Rectal smooth muscle tissue (tissue), 1 donor: ENCODE results near the gene CEP55.
A peak's percentile ranks its signal among the peaks of the same experiment; 100 is the strongest.

Experiments used
- H3K27ac ChIP-seq: one replicate; pipeline ENCODE4 v1.7.0; 2013; ENCODE audit warnings: low read depth, low read length, inconsistent platforms
- H3K27me3 ChIP-seq: one replicate; pipeline ENCODE4 v1.7.0; 2013; ENCODE audit warnings: low read length; ENCODE audit not compliant: control insufficient read depth, insufficient read depth
- H3K36me3 ChIP-seq: one replicate; pipeline ENCODE4 v1.7.0; 2013; ENCODE audit warnings: low read length; ENCODE audit not compliant: control insufficient read depth, insufficient read depth
- H3K4me1 ChIP-seq: one replicate; pipeline ENCODE4 v1.7.0; 2013; ENCODE audit warnings: low read length; ENCODE audit not compliant: control insufficient read depth, insufficient read depth
- H3K4me3 ChIP-seq: one replicate; pipeline ENCODE4 v1.7.0; 2013; ENCODE audit warnings: low read length
- H3K9ac ChIP-seq: one replicate; pipeline ENCODE4 v1.7.0; 2013; ENCODE audit warnings: low read length

Gene CEP55

GRCh38 chr10:93495654-93496321 lies 624 bp upstream of the CEP55 start:
- no peak overlapping the region for H3K27ac ChIP-seq
- H3K36me3 ChIP-seq: no peaks in the 10 kb centered on the region
- peak overlapping the region; percentile 74 for H3K9ac ChIP-seq
- peak overlapping the region; percentile 97 for H3K4me3 ChIP-seq
- H3K27me3 ChIP-seq: no peaks in the 10 kb centered on the region
- H3K4me1 ChIP-seq: peaks cover 2% of the 10 kb centered on the region

- no peak overlapping the region for H3K4me3 ChIP-seq
- no peaks in the 10 kb centered on the region for H3K27me3 ChIP-seq
- peaks cover 2% of the 10 kb centered on the region for H3K4me1 ChIP-seq
- no peak overlapping the region for H3K9ac ChIP-seq
- no peaks in the 10 kb centered on the region for H3K36me3 ChIP-seq
- H3K27ac ChIP-seq: no peak overlapping the region
Observed at GRCh38 chr10:93498166-93498565, 1.8 kb downstream of the CEP55 start.

GRCh38 chr10:93501650-93502049 lies 5.2 kb downstream of the CEP55 start:
- H3K9ac ChIP-seq: no peak overlapping the region
- H3K36me3 ChIP-seq: no peaks in the 10 kb centered on the region
- peaks cover 1% of the 10 kb centered on the region for H3K4me1 ChIP-seq
- no peaks in the 10 kb centered on the region for H3K27me3 ChIP-seq
- H3K27ac ChIP-seq: no peak overlapping the region
- no peak overlapping the region for H3K4me3 ChIP-seq

- no peak overlapping the region for H3K27ac ChIP-seq
- H3K4me1 ChIP-seq: no peaks in the 10 kb centered on the region
- no peaks in the 10 kb centered on the region for H3K27me3 ChIP-seq
- no peak overlapping the region for H3K4me3 ChIP-seq
- no peaks in the 10 kb centered on the region for H3K36me3 ChIP-seq
- no peak overlapping the region for H3K9ac ChIP-seq
Observed at GRCh38 chr10:93503075-93503474, 6.7 kb downstream of the CEP55 start.

GRCh38 chr10:93505075-93505474 lies 8.7 kb downstream of the CEP55 start:
- Histone ChIP-seq H3K27me3 (no peaks in the 10 kb centered on the region), H3K36me3 (no peaks in the 10 kb centered on the region), H3K27ac (no peak overlapping the region)

GRCh38 chr10:93509816-93510215 lies 13.4 kb downstream of the CEP55 start:
- Histone ChIP-seq H3K27me3 (no peaks in the 10 kb centered on the region), H3K4me3 (no peak overlapping the region), H3K4me1 (no peaks in the 10 kb centered on the region), H3K9ac (no peak overlapping the region), H3K36me3 (no peaks in the 10 kb centered on the region), H3K27ac (no peak overlapping the region)

More at GRCh38 chr10:93505075-93505474, 8.7 kb downstream of the CEP55 start:
- Histone ChIP-seq H3K9ac (no peak overlapping the region), H3K4me3 (no peak overlapping the region), H3K4me1 (no peaks in the 10 kb centered on the region)

- no peaks in the 10 kb centered on the region for H3K36me3 ChIP-seq
- no peak overlapping the region for H3K27ac ChIP-seq
Observed at GRCh38 chr10:93512565-93512964, 16.2 kb downstream of the CEP55 start.

GRCh38 chr10:93513091-93513490 lies 16.7 kb downstream of the CEP55 start:
- Histone ChIP-seq H3K9ac (no peak overlapping the region), H3K36me3 (no peaks in the 10 kb centered on the region), H3K4me3 (no peak overlapping the region), H3K27me3 (no peaks in the 10 kb centered on the region), H3K27ac (no peak overlapping the region), H3K4me1 (no peaks in the 10 kb centered on the region)

More at GRCh38 chr10:93512565-93512964, 16.2 kb downstream of the CEP55 start:
- Histone ChIP-seq H3K4me1 (no peaks in the 10 kb centered on the region), H3K4me3 (no peak overlapping the region), H3K9ac (no peak overlapping the region), H3K27me3 (no peaks in the 10 kb centered on the region)

- no peaks in the 10 kb centered on the region for H3K27me3 ChIP-seq
- H3K4me3 ChIP-seq: no peak overlapping the region
- H3K9ac ChIP-seq: no peak overlapping the region
- H3K4me1 ChIP-seq: no peaks in the 10 kb centered on the region
- H3K36me3 ChIP-seq: no peaks in the 10 kb centered on the region
- H3K27ac ChIP-seq: no peak overlapping the region
Observed at GRCh38 chr10:93514521-93514920, 18.1 kb downstream of the CEP55 start.

GRCh38 chr10:93515071-93516005 lies 18.9 kb downstream of the CEP55 start:
- Histone ChIP-seq H3K27me3 (no peaks in the 10 kb centered on the region), H3K36me3 (no peaks in the 10 kb centered on the region), H3K4me1 (no peaks in the 10 kb centered on the region), H3K9ac (no peak overlapping the region), H3K27ac (no peak overlapping the region), H3K4me3 (no peak overlapping the region)

- H3K36me3 ChIP-seq: no peaks in the 10 kb centered on the region
Observed at GRCh38 chr10:93516006-93516380, 19.6 kb downstream of the CEP55 start.

GRCh38 chr10:93518531-93518930 lies 22.1 kb downstream of the CEP55 start:
- H3K4me1 ChIP-seq: no peaks in the 10 kb centered on the region
- H3K27ac ChIP-seq: no peak overlapping the region
- no peak overlapping the region for H3K9ac ChIP-seq
- no peaks in the 10 kb centered on the region for H3K27me3 ChIP-seq
- H3K36me3 ChIP-seq: no peaks in the 10 kb centered on the region
- no peak overlapping the region for H3K4me3 ChIP-seq

More at GRCh38 chr10:93516006-93516380, 19.6 kb downstream of the CEP55 start:
- H3K4me3 ChIP-seq: no peak overlapping the region
- H3K4me1 ChIP-seq: no peaks in the 10 kb centered on the region
- no peak overlapping the region for H3K27ac ChIP-seq
- no peak overlapping the region for H3K9ac ChIP-seq
- H3K27me3 ChIP-seq: no peaks in the 10 kb centered on the region
